B cell (primary cell): Measurements from ENCODE around the gene FRYL. TPM values are rescaled to one million over a fixed set of nuclear protein-coding genes. Genes with fewer than 3 reads are reported as not detected.

Source experiments
- ATAC-seq: fragments of 200-7000 bp; cut with Tn5 transposase; one replicate; pipeline ENCODE4 v1.10.0; 2021; ENCODE audit warnings: low read depth, mild to moderate bottlenecking, moderate number of reproducible peaks, moderate library complexity
- CTCF ChIA-PET: fragments of 350-600 bp; sonication (Branson Sonifier 250); formaldehyde crosslinking; loops from one replicate; lab custom pipeline; 2021; ENCODE audit warnings: antibody characterized with exemption, inconsistent platforms; lab: Charles Lee
- POLR2A ChIA-PET: fragments of 350-600 bp; sonication (Branson Sonifier 250); formaldehyde crosslinking; loops from one replicate; lab custom pipeline; 2021; ENCODE audit warnings: antibody characterized with exemption; lab: Charles Lee
- DNase-seq: peaks from one replicate; pipeline ENCODE4 v3.0.0; 2013
- H2AFZ ChIP-seq: 2 replicates; pipeline ENCODE4 v1.6.1; 2012; ENCODE audit warnings: mild to moderate bottlenecking, low read depth, low read length; ENCODE audit not compliant: insufficient read depth, poor library complexity, severe bottlenecking
- H3K27ac ChIP-seq, 2 donors: 1 replicate in 1 of 2; 2 replicates in 1 of 2; pipeline ENCODE4 v1.5.1; 2012 to 2013; ENCODE audit warnings: low read length in 2 of 2, mild to moderate bottlenecking in 2 of 2, moderate library complexity in 1 of 2
- H3K27me3 ChIP-seq, 4 experiments: fragments of 200-600 bp in 1 of 4; sonication (generic) in 1 of 4; replicated peaks in 1 of 4; 1 replicate in 2 of 4; 2 replicates in 2 of 4; pipeline versions ENCODE4 v1.6.1 to v1.7.0; 2013 to 2016; ENCODE audit warnings: low read length in 3 of 4, mild to moderate bottlenecking in 2 of 4, mixed read lengths in 1 of 4, moderate library complexity in 1 of 4; ENCODE audit not compliant: insufficient read depth in 4 of 4, control insufficient read depth in 3 of 4; ENCODE audit errors: control extremely low read depth in 1 of 4
- H3K36me3 ChIP-seq, 2 experiments: replicated peaks in 1 of 2; 1 replicate in 1 of 2; 2 replicates in 1 of 2; pipeline versions ENCODE4 v1.6.1 to v1.7.1; 2013; ENCODE audit warnings: low read length in 1 of 2; ENCODE audit not compliant: insufficient read depth in 2 of 2, control insufficient read depth in 1 of 2; ENCODE audit errors: control extremely low read depth in 1 of 2, extremely low read depth in 1 of 2
- H3K4me1 ChIP-seq, 2 donors: fragments of 200-600 bp in 1 of 2; sonication (generic) in 1 of 2; 1 replicate in 1 of 2; 2 replicates in 1 of 2; pipeline versions ENCODE4 v1.5.1 to v1.6.1; 2013 to 2017; ENCODE audit warnings: low read length in 2 of 2; ENCODE audit not compliant: control insufficient read depth in 2 of 2, insufficient read depth in 2 of 2
- H3K4me2 ChIP-seq: replicated peaks from 2 replicates; pipeline ENCODE3; 2012; ENCODE audit warnings: mild to moderate bottlenecking, low read depth, low read length; ENCODE audit not compliant: poor library complexity, severe bottlenecking
- H3K4me3 ChIP-seq, 5 experiments: fragments of 200-600 bp in 1 of 5; sonication (generic) in 1 of 5; 1 replicate in 3 of 5; 2 replicates in 2 of 5; pipeline versions ENCODE4 v1.5.1 to v1.7.0; 2011 to 2016; ENCODE audit warnings: low read length in 4 of 5, mild to moderate bottlenecking in 4 of 5, low read depth in 2 of 5, control low read depth in 1 of 5, moderate library complexity in 1 of 5; ENCODE audit not compliant: insufficient read depth in 1 of 5; ENCODE audit errors: control extremely low read depth in 1 of 5, extremely low read depth in 1 of 5
- H3K79me2 ChIP-seq: fragments of 200-600 bp; sonication (generic); one replicate; pipeline ENCODE4 v1.6.0; 2016; ENCODE audit warnings: low read length; ENCODE audit not compliant: control insufficient read depth, insufficient read depth
- H3K9ac ChIP-seq: fragments of 200-600 bp; sonication (generic); 2 replicates; pipeline ENCODE4 v1.6.1; 2017; ENCODE audit warnings: mild to moderate bottlenecking, low read length, moderate library complexity
- H3K9me3 ChIP-seq, 3 donors: one replicate each; pipeline versions ENCODE4 v1.6.1 to v1.7.1; 2013; ENCODE audit warnings: low read length in 2 of 3; ENCODE audit not compliant: control insufficient read depth in 2 of 3, insufficient read depth in 1 of 3; ENCODE audit errors: control extremely low read depth in 1 of 3
- H4K20me1 ChIP-seq: 2 replicates; pipeline ENCODE4 v1.6.0; 2012; ENCODE audit warnings: mild to moderate bottlenecking, low read length; ENCODE audit not compliant: insufficient read depth, control insufficient read depth, poor library complexity, severe bottlenecking
- H3K27ac Mint-ChIP-seq: one replicate; pipeline ENCODE4 v1.8.0; 2021; ENCODE audit warnings: mixed read lengths
- H3K27me3 Mint-ChIP-seq: one replicate; pipeline ENCODE4 v1.8.0; 2021; ENCODE audit warnings: mixed read lengths
- H3K4me1 Mint-ChIP-seq: one replicate; pipeline ENCODE4 v1.8.0; 2021; ENCODE audit warnings: mixed read lengths
- H3K4me3 Mint-ChIP-seq: one replicate; pipeline ENCODE4 v1.8.0; 2021; ENCODE audit warnings: mixed read lengths
- H3K9me3 Mint-ChIP-seq: one replicate; pipeline ENCODE4 v1.8.0; 2022; ENCODE audit warnings: mixed read lengths; ENCODE audit not compliant: insufficient read depth
- CTCF ChIP-seq: fragments of 200-600 bp; IDR thresholded peaks from one replicate; pipeline ENCODE4 v1.8.0; 2022; ENCODE audit warnings: antibody characterized with exemption, mild to moderate bottlenecking
- EZH2 ChIP-seq: IDR thresholded peaks from 2 replicates; pipeline ENCODE4 v1.6.1; 2012; ENCODE audit warnings: borderline replicate concordance, low read depth, mild to moderate bottlenecking, moderate library complexity, low read length; ENCODE audit not compliant: insufficient read depth, poor library complexity, severe bottlenecking
- WGBS: methylation state at CpG from one replicate; pipeline ENCODE4 v1.1.5; 2013; ENCODE audit warnings: missing lambda C conversion rate; ENCODE audit not compliant: insufficient coverage; 5-methylcytosine and 5-hydroxymethylcytosine counted together
- intact Hi-C: fragments of 100-400 bp; cut with micrococcal nuclease; formaldehyde crosslinking; loops from one replicate; pipeline ENCODE4 v1.10.0; 2022
- polyA plus RNA-seq: library from polyadenylated mRNA; depleted of rRNA; stranded (reverse); fragments of >200 nt; gene quantifications from 2 replicates; pipeline ENCODE4 v1.2.3, GENCODE V29; 2012
- total RNA-seq, 2 donors: library from RNA; stranded (reverse); fragments of 120-200 nt in 1 of 2; gene quantifications; 1 replicate in 1 of 2; 2 replicates in 1 of 2; pipeline versions ENCODE4 v1.2.3 to v1.2.4, GENCODE V29; 2013 to 2022

The FRYL gene
- total and polyA plus RNA-seq, 2 donors (not counting 1 experiment from before 2014, with no cell fraction given) = 15.5 to 138 TPM

GRCh38 chr4:48467442-48467841 is 312.6 kb downstream of the FRYL start:
- no peak for ATAC-seq
- POLR2A ChIA-PET = no interaction called here

GRCh38 chr4:48462363-48462762 is 317.7 kb downstream of the FRYL start:
- Histone ChIP-seq H3K4me2 (no peak overlapping the region), H3K4me3 (no peak overlapping the region), H3K9me3 (peaks cover 0 to 5% (median 0%) of the 10 kb centered on the region in 3 donors), H3K36me3 (no peaks in the 10 kb centered on the region), H3K4me1 (peaks cover 0 to under 1% of the 10 kb centered on the region in 2 donors), H3K27ac (no peak overlapping the region), H3K9ac (no peak overlapping the region), H4K20me1 (no peaks in the 10 kb centered on the region), H3K79me2 (no peaks in the 10 kb centered on the region), H2AFZ (no peak overlapping the region), H3K27me3 (peaks cover 0 to 3% (median 0%) of the 10 kb centered on the region in 4 experiments)
- peaks cover 8% of the 10 kb centered on the region for H3K9me3 Mint-ChIP-seq
- ChIA-PET CTCF (no interaction called here), POLR2A (no interaction called here)
- no peak for DNase-seq
- ATAC-seq = no peak
- H3K27me3 Mint-ChIP-seq = no peaks in the 10 kb centered on the region
- no peaks in the 10 kb centered on the region for H3K4me1 Mint-ChIP-seq
- H3K27ac Mint-ChIP-seq = no peak overlapping the region
- no peak for TF ChIP-seq CTCF
- no peak for TF ChIP-seq EZH2
- H3K4me3 Mint-ChIP-seq = no peak overlapping the region
- intact Hi-C loops = no loop called here
- WGBS = no CpG with 5 or more reads among the region's 5 CpGs

More at GRCh38 chr4:48467442-48467841, 312.6 kb downstream of the FRYL start:
- Histone ChIP-seq H3K9ac (no peak overlapping the region), H2AFZ (no peak overlapping the region), H3K4me1 (peaks cover 0 to 3% of the 10 kb centered on the region in 2 donors), H4K20me1 (no peaks in the 10 kb centered on the region), H3K79me2 (no peaks in the 10 kb centered on the region), H3K4me3 (no peak overlapping the region), H3K9me3 (no peaks in the 10 kb centered on the region), H3K27ac (no peak overlapping the region), H3K36me3 (no peaks in the 10 kb centered on the region), H3K4me2 (no peak overlapping the region), H3K27me3 (peaks cover 0 to 3% (median 0%) of the 10 kb centered on the region in 4 experiments)
- intact Hi-C loops = no loop called here
- H3K27ac Mint-ChIP-seq = no peak overlapping the region
- CTCF ChIA-PET = no interaction called here
- WGBS = no CpG with 5 or more reads among the region's 2 CpGs
- no peak overlapping the region for H3K4me3 Mint-ChIP-seq
- no peak for DNase-seq
- H3K9me3 Mint-ChIP-seq = peaks cover 8% of the 10 kb centered on the region
- TF ChIP-seq CTCF (no peak), EZH2 (no peak)
- H3K27me3 Mint-ChIP-seq = no peaks in the 10 kb centered on the region
- H3K4me1 Mint-ChIP-seq = no peaks in the 10 kb centered on the region
